Measurements from ENCODE around the gene ETV6.
A peak's percentile ranks its signal among the peaks of the same experiment; 100 is the strongest.

The ETV6 gene

DNA sequence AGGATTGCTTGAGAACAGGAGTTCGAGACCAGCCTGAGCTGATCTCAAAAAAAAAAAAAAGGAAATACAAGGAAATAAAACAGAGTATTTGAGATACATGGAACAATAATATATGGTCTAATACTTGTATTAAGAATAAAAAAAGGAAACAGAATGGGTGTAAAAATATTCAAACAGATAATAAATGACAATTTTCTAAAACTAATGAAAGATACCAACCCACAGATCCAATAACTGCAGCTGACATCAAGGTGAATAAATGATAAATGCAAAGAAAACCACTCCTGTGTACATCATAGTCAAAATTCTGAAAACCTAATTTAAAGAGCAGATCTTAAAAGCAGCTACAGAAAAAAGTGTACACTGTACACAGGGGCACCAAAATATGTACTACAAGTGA is 4.1 kb upstream of the ETV6 start:
- no peak for DNase-seq (ENCODE audit: low spot score)

DNA sequence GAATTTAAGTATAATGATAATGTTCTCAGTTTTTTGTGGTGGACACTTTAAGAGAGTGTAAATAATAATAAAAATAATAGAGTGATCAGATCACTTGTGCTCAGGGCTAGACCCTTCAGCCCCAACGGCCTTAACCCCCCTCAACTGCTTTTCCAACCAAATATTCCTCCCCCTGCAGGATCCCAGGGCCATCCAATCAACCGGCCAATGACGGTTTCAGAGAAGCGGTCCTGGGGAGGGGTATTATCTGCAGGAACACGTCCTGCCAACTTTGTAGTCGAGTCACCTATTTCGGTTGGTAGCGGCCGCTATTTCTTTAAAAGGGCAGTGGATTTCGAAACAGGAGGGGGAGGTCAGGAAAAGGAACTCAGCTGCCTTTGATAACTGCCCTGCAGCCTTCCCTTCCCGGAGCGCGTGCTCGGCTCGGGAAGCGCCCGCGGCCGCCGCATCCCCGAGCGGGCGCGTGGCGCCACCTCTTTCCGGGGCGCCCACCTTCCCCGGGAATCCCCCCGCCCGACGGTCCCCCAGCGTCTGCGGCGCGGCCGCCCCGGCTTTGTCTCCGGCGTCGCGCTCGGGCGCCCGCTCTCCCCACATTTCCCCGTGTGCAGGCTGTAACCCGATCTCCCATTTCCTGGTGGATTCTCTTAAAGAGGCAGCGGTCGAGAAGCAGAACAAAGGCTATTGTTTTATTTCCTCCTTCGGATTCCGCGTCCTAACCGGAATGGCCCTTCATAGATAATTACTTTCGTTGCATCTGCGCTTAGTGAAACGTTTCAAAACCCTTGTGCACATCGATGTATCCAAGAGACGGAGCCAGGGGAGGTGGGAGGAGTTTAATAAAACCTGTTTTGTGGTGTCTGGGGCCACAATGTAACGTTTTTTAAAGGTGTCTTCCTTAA is 711 bp upstream of the ETV6 start:
- peak; percentile 71 for DNase-seq (ENCODE audit: low spot score)

DNA sequence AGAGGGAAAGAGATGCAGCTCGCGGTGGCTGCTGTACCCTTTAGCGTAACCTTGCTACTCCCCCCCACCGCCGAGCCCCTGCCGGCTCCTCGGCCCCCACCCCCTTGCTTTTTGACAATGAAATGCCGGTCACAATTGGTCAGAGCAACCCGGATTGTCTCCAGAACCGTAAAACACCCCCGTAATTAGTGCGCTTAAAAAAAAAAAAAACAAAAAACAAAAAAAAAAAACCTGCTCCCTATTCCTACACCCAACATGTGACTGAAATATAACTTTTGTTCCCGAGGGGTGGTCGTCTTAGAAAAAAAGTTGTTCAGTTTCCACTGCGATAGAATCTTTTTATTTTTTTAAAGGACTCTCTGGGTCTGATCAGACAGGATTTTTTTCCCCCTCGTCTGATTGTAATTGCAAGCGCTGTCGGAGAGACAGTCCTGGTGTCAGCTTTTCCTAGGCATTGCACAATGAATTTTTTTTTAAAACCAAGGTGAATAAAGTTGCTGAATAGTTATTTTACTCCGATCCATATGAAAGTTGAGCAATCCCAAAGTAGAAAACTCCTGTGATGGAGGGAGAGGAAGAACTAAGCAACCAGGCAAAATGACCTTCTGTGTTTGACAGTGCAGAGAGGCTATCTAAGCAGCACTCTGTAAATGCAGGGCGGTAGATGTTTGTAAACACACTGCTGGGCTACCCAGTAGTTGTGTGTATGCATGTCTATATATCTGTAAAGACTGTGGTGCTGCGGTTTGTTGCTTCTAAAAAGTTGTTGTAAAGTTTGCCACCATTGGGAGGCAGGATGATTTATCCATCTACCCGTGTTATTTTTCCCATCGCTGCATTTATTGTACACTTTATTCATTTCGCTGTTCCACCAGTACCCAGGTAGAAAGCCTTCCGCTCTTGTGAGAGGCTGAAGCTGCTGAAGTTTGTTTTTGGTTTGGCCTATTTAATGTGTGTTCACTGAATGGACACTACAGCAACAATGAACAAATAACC is 1.1 kb downstream of the ETV6 start:
- DNase-seq (ENCODE audit: low spot score): peak; percentile 22

DNA sequence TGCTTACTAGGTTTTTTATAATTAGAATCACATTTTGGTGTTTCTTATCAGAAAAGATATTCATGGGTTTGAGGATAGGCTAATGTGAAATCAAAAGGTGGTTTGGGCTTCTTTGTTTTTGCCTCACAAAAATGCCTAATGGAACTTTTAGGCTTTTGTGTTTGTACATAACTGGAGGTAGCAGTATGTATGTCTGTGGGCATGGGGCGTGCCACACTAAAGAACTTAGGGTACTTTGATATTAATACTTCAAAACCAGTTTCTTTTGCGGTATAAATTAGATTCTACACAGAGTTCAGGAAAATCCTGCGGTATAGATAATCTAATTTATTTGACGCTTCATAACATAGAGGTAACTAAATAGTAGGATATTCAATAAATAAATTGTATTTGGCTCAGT is 1.9 kb downstream of the ETV6 start:
- DNase-seq (ENCODE audit: low spot score): no peak

DNA sequence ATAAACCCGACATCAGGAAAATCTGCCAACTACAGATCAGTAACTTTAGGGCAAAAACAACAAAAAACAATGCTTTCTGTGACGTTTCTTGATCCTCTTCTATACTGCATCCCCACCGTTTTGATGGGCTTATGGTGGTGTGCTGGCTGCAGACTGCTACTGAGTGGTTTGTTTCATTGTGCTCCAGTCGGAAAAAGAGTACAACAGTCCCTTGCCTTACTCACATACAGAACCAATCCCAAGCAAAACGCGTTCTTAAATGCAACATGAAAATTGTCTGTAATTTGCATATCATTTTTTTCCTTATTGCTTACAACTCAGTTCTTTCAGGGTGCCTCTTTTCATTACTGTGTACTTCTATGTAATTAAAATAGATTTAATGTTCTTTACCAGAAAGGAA is 2.3 kb downstream of the ETV6 start:
- DNase-seq (ENCODE audit: low spot score): no peak

DNA sequence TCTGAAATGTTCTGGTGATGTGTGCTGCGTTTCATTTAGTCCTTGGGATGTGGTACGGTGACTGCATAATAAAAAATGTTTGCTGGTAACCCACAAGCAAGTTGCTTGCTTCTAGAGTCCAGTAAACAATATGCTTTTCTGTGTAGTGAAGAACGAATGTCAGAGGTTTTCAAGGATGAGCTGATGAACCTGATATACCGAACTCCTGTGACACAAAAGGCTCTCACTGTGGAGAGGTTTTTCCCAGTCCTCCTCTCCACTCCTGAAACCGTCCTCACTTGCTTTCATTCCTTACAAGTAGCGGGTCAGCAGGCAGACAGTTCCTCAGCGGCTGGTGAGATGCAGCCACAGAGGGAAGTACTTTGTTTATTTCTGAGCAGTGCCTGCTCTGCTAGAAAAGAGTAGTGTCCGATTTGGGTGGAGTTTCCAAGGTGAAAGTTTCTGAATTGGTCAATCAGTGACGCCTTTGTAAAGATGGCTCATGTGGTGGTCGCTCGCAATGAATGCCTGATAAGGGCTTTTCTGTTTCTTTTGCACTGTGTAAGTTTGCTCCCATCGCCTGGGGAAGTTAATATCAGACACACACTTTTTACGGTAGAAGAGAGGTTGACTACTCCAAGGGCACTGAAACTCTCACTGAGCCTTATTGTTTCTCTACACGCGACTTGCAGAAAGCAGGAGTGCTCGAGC is 3.0 kb downstream of the ETV6 start:
- no peak for DNase-seq (ENCODE audit: low spot score)

DNA sequence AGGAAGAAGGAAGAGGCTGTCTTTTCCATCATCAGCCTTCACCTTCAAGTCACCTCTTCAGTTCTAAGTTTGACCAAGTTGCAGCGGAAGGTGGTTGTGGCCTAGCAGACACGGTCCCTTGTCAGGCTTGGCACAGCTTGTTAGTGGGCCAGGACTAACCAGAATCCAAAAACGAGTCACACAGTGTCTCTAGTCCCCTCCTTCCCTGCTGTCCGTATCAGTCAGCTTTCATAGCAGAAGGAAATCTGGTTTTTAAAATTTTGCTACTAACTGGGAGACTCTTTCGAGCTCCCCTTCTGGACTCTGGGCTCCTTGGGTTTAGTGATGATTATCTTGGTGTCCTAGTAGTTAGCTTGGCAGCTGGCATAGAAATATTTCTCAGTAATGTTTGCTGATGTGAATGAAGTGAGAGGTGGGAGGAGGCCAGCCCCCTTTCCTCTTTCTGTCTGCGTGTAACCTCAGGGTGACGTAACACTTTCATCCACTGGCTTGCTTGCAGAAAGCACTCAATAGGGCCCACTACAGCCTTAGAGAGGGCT is 3.8 kb downstream of the ETV6 start:
- DNase-seq (ENCODE audit: low spot score): no peak

DNA sequence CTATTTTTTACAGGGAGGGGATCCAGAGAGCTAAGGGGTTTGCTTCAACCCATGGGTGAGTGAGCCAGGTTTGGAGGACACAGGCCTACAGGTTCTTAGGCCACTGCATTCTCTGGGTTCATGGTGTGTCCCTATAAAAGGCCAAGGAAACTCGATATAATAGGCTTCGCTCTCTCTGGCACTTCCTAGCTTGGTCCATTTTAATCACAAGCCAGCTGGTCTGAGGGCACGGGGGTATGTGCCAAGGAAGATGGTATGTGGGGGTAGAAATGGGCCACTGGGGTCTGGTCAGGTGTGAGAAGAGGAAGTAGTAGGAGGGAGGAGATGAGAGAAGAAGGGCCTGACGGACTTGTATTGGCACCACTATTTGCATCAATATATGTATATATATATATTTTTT is 4.9 kb downstream of the ETV6 start:
- DNase-seq (ENCODE audit: low spot score): no peak

DNA sequence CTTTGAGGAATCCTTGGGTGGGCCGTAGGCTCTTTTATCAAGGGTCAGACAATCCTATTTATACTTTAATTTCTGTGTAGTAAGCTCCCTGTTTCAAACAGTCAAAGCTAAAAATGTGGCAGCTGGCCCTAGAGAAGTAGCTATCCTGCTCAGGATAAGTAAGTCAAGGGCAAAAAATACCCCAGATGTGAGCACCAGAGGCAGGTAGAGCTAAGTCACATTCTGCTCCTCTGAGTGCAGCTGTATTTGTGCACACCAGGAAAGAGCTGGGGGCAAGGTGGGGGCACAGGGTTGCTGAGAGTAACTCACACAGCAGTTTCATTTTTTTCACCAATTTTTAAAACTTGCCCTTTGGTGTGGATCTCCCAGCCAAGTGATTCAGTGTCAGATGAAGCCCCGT is 5.3 kb downstream of the ETV6 start:
- no peak for DNase-seq (ENCODE audit: low spot score)

DNA sequence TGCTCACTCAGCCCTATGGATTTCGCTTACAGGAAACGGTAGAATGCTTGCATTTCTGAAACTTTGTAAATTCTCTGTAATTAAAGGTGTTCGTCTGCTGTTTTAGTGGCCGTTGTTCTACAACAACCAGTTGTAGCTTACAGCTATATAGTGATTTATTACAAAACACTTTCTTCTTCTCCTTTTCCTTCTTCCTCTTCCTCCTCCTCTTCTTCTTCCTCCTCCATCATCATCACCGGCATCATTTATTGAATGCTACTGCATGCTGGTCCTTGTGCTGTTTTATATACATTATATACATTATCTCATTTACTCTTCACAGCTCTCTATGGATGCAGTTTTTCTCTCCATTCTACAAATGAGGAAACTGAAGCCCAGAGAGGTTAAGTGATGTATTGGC is 6.4 kb downstream of the ETV6 start:
- DNase-seq (ENCODE audit: low spot score): no peak

DNA sequence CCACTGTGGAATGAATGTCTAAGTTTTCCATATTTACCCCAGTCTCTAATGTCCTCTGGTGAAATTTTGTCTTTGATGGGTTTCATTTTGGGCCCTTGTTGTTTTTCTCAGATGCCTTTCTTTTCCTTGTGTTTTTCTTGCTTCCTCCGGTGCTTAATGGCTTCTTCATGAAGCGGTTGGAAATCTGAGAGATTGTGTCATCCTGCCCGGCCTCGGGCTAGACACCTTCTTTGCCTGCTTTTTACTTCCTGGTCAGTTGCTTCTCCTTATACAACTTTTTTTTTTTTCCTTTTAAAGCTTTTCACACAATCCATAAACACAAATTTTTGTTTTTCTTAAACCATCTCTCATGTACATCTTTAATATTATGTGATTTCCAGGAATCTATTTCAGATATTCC is 7.1 kb downstream of the ETV6 start:
- DNase-seq (ENCODE audit: low spot score): no peak

DNA sequence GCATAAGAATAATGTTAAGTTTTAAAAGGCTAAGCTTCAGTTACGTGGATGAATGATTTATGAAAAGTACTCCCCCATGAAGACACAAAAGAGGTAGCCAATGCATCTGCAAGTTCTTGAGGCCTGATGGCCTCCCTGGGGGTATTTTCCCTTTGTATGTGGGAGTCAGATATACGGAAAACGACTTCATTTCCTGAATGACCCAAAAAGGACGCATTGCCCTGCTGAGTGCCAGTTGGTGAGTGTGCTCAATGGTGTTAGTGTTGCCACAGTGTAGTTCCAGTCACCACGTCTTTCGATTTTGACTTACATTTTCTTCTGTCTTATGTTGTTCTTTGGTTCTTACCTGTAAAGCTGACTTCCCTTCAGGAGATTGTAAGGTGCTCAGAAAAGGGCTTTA is 8.0 kb downstream of the ETV6 start:
- no peak for DNase-seq (ENCODE audit: low spot score)

DNA sequence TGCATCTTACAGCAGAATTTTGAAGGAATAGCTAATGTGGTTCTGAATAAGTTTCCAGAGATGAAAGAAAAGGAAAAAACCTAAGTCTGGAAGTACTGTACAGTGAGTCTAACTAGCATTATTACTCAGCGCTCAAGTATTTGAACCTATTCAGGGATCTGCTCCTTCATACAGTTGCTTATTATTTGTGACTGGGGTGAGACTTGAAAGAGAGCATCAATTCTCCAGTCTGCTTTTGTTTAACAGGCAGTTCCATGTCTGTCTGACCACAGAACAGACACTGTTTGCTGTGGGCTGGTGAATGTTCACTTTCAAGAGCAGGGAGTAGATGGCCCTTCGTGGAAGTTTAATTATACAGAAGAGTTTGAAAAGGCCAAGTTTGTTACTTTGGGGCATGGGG is 9.3 kb downstream of the ETV6 start:
- DNase-seq (ENCODE audit: low spot score): no peak

DNA sequence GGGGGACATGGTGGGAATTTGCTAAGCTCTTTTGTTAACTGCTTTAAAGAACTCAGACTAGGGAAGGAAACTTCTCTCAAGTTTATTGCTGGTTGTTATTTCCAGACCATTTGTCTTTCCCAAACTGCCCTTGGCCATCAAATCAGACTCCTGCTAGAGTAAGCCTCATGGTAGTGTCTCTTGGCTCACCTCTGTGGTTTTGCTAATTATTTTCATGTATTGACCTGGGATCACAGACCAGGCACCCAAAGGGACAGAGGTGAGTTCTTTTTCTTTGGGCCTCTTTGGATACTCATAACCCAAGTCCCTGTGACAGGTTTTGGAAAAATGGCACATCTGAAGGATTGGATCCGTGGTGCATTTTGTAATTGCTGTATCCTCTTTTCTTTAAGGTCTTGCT is 11.2 kb downstream of the ETV6 start:
- no peak for DNase-seq (ENCODE audit: low spot score)

DNA sequence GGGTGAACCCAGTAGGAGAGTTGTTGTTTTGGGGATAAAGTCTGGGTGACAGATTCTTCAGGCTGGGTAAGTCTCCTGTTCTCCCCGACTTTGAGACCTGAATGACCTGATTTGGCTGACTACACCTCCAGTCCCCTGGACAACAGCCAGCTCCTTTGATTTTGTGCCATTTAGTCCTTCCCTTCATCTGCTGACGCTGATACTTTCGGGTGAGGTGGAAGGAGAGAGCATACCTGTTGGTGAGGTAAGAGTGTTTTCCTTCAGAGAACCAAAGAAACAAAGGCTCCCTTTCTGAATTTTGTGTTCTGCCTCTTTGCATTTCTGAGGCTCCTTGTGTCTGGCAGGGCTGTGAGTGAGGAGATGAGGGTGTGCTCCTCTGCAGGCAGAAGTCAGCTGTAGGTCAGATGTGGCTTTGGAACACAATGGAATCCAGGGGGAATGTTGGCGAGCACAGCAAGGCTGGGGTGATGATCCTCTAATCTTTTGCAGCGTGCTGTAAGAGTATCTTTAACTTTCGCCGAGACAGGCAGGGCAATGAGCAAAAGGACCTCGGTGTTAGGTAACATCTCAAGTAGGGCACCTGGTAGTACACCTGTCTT is 12.1 kb downstream of the ETV6 start:
- DNase-seq (ENCODE audit: low spot score): no peak

DNA sequence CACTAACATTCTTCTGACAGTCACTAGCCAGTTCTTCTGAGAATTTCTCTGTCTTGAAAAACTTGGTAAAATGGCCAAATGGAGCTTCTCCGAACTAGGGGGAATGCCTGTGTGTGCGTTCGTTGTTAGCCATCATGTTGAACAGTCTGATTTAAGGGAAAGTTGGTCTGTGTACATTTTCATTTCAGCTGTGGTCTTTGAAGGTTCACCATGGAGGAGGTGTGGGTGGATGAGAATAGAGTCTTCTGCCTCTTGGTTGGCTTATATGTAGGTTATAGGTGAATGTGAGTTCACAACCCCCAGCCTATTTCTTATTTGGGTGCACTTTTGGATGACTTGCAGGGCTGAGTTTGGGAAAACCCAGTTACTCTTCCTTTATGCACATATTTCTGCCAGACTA is 12.9 kb downstream of the ETV6 start:
- DNase-seq (ENCODE audit: low spot score): no peak

DNA sequence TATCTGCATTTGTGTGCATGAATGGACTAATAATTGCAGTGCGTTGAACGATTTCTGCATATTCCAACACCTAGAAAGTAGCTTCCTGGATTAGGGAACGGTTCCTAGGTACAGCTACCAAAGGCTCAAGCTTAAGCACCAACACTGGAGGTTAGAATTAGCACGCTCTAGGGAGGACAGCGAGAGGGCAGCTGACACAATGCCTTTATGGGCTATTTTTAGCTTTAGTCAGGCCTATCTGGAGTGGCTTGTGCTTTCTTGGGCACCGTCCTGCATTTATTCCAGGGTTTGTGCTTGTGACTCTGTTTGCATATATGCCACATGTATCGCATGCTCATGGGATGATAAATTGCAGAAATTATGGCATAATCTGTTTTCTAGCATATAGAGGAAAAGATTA is 13.7 kb downstream of the ETV6 start:
- DNase-seq (ENCODE audit: low spot score): no peak

DNA sequence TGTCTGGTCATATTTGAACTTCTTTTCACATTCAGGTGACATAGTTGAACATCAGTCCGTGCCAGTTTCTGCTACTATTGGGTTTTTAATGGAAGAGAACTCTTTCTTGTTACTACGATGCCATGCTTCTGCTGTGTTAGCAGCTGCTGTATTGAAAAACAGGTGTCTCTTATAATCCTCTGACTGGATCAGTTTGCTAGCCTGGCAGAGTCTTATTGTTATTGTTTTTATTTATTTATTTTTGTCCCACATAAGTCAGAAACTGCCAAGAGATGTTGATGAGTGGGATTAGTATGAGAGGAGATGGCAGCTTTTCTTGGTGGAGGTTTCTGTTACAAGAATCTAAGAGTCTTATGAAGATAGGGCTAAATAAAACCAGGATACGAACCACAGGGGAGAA is 14.6 kb downstream of the ETV6 start:
- DNase-seq (ENCODE audit: low spot score): no peak

DNA sequence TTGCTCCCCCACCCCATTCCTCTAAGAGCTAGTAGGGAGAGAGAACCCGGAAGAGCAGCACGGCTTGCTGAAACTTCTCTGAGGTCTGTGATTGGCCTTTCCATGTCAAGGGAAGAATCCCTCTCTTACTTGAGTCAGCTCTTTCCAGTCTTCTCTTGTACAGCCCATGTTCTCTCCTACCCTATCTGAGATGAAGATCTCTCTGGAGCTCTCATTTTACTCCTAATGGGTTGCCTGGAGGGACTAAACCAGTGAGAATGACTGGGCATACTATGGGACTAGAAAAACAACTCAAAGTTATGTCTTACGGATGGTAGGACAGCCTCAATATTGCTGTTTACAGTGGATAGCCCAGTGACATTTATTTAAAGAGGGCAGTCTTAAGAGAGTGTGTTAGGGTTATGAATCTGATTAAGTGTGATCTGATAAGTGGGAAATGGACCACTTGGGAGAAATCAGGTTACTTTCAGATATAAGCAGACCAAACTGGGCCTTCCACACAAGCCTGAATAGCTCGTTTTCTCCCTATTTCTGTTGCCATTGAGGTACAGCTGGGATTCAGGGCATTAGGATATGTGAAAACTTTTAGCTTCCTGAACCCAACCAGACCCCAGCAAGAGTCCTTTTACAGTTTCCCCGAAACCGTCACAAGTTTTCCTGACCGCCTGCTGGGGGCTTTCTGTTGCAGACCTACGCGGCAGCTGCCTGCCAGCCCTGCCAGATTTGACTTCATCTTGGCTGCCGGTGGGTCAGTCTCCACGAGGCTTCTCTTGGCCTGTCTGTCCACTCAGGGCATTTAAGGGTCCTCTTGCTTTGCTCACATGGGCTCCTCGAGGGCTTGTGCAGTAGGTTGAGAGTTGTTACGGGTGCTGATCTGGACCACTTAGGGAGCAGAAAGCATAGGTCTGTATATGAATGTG is 16.9 kb downstream of the ETV6 start:
- DNase-seq (ENCODE audit: low spot score): no peak

DNA sequence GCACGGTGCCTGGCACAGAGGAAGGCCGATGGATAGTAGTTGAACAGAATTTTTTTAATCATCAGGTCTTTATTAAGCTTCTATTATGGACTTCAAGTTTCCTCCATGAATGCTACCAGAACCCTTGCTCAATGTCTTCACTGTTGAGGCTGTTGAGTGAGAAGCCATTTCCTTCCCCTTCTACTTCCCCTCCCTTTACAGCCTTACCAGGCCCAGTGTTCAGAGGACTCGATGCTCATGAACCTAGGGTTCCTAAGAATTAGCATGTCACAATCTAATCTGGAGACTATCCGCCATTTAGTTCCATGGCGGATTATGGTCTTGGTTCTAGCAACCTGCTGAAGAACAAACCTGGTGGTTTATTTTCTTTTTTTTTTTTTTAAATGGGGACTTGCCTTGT is 17.7 kb downstream of the ETV6 start:
- no peak for DNase-seq (ENCODE audit: low spot score)

DNA sequence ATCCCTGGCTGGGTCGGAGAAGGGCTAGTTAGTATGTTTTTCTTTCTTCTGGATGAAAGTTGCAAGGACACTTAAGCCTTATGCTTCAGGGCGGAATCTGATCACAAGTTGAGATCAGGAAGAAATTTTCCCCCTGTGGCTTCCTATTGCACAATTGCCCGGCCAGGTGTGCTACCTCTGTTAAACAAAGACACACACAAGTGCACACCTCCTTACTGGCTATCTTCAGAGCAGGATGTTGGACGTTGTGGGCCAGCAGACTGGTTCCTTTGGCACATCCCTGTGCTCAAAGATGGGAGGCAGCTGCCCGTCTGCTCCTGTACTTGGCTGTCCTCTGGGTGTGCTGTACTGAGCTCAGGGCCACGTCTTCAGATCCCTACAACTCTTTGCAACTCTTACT is 19.1 kb downstream of the ETV6 start:
- DNase-seq (ENCODE audit: low spot score): no peak

All from cerebellar cortex (tissue), 1 donor.